ENCODE results near the gene GBGT1. TPM values are rescaled to one million over a fixed set of nuclear protein-coding genes. Genes with fewer than 3 reads are reported as not detected.
"Not testable (repeated sequence)": the region's sequence is repeated elsewhere in the genome, so short reads cannot be mapped to it uniquely, and the experiment has no call there.

Gene GBGT1
- total RNA-seq, 1 experiment from 2014 or later: 16.5 TPM

DNA sequence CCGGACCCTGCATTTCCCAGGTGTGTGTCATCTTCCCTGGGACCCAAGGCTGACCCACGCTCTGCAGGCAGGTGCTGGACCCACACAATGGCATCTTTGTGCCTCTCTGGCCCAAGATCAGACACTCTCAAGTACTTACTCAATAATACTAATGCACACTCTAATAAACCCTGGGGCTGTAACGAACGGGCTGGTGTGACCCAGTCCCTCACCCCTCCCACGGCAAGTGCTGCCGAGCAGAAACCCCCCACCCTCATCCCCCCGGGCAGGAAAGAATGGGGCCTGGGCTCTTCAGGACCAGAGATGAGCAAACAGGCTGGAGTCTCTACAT is 46.5 kb upstream of the GBGT1 start:
- no peak for DNase-seq (ENCODE audit: low spot score)
- ChIA-PET POLR2A (no interaction called here), CTCF (no interaction called here)
- Mint-ChIP-seq H3K9me3 (peaks cover 12% of the 10 kb centered on the region), H3K27ac (no peak overlapping the region), H3K27me3 (ENCODE audit: low read depth) (peaks cover 83% of the 10 kb centered on the region), H3K4me3 (no peak overlapping the region), H3K36me3 (no peaks in the 10 kb centered on the region), H3K4me1 (no peaks in the 10 kb centered on the region)
- TF ChIP-seq NFYB (CRISPR knock-in tag; conservative IDR thresholded peaks at IDR 0.05; ENCODE audit: low read depth): no peak
- TF ChIP-seq ZNF138 (CRISPR knock-in tag; conservative IDR thresholded peaks at IDR 0.05): no peak
- TF ChIP-seq, protein P1, sequence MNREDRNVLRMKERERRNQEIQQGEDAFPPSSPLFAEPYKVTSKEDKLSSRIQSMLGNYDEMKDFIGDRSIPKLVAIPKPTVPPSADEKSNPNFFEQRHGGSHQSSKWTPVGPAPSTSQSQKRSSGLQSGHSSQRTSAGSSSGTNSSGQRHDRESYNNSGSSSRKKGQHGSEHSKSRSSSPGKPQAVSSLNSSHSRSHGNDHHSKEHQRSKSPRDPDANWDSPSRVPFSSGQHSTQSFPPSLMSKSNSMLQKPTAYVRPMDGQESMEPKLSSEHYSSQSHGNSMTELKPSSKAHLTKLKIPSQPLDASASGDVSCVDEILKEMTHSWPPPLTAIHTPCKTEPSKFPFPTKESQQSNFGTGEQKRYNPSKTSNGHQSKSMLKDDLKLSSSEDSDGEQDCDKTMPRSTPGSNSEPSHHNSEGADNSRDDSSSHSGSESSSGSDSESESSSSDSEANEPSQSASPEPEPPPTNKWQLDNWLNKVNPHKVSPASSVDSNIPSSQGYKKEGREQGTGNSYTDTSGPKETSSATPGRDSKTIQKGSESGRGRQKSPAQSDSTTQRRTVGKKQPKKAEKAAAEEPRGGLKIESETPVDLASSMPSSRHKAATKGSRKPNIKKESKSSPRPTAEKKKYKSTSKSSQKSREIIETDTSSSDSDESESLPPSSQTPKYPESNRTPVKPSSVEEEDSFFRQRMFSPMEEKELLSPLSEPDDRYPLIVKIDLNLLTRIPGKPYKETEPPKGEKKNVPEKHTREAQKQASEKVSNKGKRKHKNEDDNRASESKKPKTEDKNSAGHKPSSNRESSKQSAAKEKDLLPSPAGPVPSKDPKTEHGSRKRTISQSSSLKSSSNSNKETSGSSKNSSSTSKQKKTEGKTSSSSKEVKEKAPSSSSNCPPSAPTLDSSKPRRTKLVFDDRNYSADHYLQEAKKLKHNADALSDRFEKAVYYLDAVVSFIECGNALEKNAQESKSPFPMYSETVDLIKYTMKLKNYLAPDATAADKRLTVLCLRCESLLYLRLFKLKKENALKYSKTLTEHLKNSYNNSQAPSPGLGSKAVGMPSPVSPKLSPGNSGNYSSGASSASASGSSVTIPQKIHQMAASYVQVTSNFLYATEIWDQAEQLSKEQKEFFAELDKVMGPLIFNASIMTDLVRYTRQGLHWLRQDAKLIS (CRISPR knock-in tag; IDR thresholded peaks at IDR 0.05; ENCODE audit: borderline replicate concordance): no peak
- TF ChIP-seq ATF1 (CRISPR knock-in tag; IDR thresholded peaks at IDR 0.05): no peak
- no peak for TF ChIP-seq NFATC4 (CRISPR knock-in tag; IDR thresholded peaks at IDR 0.05)
- TF ChIP-seq MXD4 (CRISPR knock-in tag; IDR thresholded peaks at IDR 0.05; ENCODE audit: borderline replicate concordance): no peak
- TF ChIP-seq, protein P2, sequence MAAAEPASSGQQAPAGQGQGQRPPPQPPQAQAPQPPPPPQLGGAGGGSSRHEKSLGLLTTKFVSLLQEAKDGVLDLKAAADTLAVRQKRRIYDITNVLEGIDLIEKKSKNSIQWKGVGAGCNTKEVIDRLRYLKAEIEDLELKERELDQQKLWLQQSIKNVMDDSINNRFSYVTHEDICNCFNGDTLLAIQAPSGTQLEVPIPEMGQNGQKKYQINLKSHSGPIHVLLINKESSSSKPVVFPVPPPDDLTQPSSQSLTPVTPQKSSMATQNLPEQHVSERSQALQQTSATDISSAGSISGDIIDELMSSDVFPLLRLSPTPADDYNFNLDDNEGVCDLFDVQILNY (CRISPR knock-in tag; IDR thresholded peaks at IDR 0.05): no peak
- TF ChIP-seq, protein P3, sequence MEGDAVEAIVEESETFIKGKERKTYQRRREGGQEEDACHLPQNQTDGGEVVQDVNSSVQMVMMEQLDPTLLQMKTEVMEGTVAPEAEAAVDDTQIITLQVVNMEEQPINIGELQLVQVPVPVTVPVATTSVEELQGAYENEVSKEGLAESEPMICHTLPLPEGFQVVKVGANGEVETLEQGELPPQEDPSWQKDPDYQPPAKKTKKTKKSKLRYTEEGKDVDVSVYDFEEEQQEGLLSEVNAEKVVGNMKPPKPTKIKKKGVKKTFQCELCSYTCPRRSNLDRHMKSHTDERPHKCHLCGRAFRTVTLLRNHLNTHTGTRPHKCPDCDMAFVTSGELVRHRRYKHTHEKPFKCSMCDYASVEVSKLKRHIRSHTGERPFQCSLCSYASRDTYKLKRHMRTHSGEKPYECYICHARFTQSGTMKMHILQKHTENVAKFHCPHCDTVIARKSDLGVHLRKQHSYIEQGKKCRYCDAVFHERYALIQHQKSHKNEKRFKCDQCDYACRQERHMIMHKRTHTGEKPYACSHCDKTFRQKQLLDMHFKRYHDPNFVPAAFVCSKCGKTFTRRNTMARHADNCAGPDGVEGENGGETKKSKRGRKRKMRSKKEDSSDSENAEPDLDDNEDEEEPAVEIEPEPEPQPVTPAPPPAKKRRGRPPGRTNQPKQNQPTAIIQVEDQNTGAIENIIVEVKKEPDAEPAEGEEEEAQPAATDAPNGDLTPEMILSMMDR (IDR thresholded peaks at IDR 0.05): no peak
- TF ChIP-seq SMAD3 (CRISPR knock-in tag; IDR thresholded peaks at IDR 0.05; ENCODE audit: borderline replicate concordance): no peak
- ATAC-seq: no peak

DNA sequence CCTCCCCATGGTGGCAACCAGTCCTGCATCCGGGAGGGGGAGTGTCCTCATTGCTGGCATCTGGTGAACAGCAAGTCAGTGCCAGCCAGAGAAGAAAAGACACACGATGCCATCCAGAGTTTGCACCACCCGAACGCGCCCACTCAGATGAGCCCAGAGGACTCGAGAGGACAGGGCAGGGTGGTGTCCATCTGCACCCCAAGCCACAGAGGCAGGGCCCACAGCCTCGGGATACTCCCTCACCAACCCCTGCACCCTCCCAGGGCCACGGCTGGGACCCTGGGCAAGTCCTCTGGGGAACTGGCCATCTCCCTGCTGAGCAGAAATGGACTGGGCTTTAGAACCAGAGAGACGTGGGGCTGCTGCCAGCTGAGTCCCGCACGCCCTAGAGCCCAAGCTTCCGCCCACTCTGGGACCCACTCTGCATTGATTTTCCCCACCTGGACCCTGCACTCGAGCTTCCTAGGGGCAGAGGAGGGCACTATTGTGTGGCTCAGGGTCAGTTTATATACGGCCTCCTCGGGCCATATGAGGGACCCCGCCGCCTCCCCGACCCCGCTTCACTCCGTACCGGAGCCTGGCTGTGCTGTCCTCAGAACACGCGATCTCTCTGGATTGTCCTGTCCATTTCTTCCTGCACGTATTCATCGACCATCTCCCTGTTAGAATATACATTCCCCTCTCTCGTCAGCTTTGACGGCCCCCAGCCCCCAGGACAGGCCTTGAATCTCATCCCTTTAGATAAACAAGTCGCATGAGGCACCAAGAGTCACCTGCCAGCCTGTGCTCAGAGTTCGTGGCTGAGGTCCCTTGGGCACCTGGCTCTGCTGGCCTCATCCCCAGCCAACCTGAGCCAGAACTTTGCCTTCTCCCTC is 45.9 kb upstream of the GBGT1 start:
- H3K27ac Mint-ChIP-seq; ATAC-seq; H3K4me3 Mint-ChIP-seq; CTCF ChIA-PET; H3K36me3 Mint-ChIP-seq; H3K4me1 Mint-ChIP-seq; H3K9me3 Mint-ChIP-seq; POLR2A ChIA-PET; DNase-seq (ENCODE audit: low spot score): not testable (repeated sequence)
- peaks cover 83% of the 10 kb centered on the region for H3K27me3 Mint-ChIP-seq (ENCODE audit: low read depth)

DNA sequence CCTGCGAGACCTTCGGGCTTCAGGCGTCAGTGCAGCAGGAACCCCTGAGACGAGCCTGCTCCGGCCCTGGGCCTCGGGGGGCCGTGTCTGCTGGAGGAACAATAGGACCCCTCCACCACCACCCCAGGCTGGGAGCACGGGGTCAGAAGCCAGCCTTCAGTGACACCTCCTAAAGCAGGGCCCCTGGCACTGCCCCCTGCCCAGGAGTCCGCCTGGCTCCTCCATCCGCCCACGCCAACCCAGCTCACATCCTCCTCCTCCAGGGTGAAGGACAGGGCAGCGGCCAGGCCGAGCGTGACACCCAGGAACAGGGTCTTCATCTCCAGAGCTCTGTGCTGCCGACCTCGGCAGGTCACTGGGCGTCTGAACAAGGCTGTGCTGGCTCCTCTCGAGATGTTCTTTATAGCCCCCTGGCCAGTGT is 45.2 kb upstream of the GBGT1 start, which contains the start of gene OBP2B:
Gene OBP2B (minus strand): TSS at position 371 of the 421 bp plus-strand sequence. CDS start 51 bp downstream, at position 320.
- H3K27me3 Mint-ChIP-seq (ENCODE audit: low read depth): peaks cover 83% of the 10 kb centered on the region
- CTCF ChIA-PET; H3K36me3 Mint-ChIP-seq; H3K9me3 Mint-ChIP-seq; POLR2A ChIA-PET; H3K4me3 Mint-ChIP-seq; DNase-seq (ENCODE audit: low spot score); H3K27ac Mint-ChIP-seq; ATAC-seq; H3K4me1 Mint-ChIP-seq: not testable (repeated sequence)

DNA sequence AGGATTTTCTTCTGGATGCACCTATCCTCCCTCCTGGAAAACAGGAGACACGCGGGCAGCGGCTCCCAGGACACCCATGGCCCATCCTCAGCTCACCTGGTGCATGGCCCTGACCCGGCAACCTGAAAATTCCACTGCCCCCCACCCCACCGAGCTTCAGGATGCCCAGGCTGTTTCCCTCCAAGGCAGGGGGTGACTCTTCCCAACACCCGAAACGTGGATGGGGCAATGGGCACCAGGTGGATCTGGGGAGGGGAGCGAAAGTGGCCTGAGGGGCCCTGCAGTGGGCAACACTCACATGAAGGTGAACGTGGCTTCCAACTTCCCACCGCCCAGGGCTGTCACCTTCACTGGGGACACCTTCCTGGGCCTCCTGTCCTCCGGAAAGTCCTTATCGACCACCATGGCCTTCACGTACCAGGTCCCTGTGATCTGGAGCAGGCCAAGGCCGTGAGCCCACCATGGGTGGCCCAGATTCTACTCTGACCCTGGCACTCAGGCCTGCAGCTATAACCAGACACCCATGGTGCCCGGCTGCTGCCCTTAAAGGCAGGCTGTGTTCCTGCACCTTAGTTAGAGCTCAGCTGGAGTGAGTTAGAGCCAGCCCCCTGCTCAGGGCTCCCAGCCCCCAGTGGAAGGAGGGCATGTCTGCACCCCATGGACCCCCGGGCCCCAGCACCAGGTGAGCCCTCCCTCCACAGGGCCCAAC is 44.6 kb upstream of the GBGT1 start:
- not testable (repeated sequence) for H3K4me1 Mint-ChIP-seq; H3K36me3 Mint-ChIP-seq; H3K27ac Mint-ChIP-seq; H3K9me3 Mint-ChIP-seq; DNase-seq (ENCODE audit: low spot score); H3K4me3 Mint-ChIP-seq; ATAC-seq
- ChIA-PET CTCF (interaction anchor here (1.9 to 2.7 kb wide), 2 partner anchors 20 to 22 kb away, joined by 9 to 14 read pairs; no protein-coding TSS in a partner anchor), POLR2A (interaction anchor here (0.6 kb wide), 1 partner anchor 114 kb away, joined by 9 read pairs; no protein-coding TSS in a partner anchor)
- H3K27me3 Mint-ChIP-seq (ENCODE audit: low read depth): peaks cover 84% of the 10 kb centered on the region

All from WTC11 (cell line).